ENCODE data around the gene OLFM3.

Gene OLFM3

GRCh38 chr1:101996825-101997465 lies at the start of gene OLFM3:
TSS of gene OLFM3 (minus strand) at chr1:101996926.
- peak; percentile 9 for DNase-seq

- no peak for DNase-seq
These were observed 49.0 kb upstream of the OLFM3 start for GRCh38 chr1:102045752-102046151.

GRCh38 chr1:102032534-102032933 lies 35.8 kb upstream of the OLFM3 start:
- no peak for DNase-seq

GRCh38 chr1:102019530-102019929 lies 22.8 kb upstream of the OLFM3 start:
- DNase-seq: no peak

GRCh38 chr1:102015728-102016127 lies 19.0 kb upstream of the OLFM3 start:
- no peak for DNase-seq

GRCh38 chr1:102002057-102002456 lies 5.3 kb upstream of the OLFM3 start:
- DNase-seq: no peak

GRCh38 chr1:101995984-101996745 lies 561 bp downstream of the OLFM3 start:
- no peak for DNase-seq

GRCh38 chr1:101993710-101994109 lies 3.0 kb downstream of the OLFM3 start:
- DNase-seq: no peak

GRCh38 chr1:101992821-101993575 lies 3.7 kb downstream of the OLFM3 start:
- no peak for DNase-seq

GRCh38 chr1:101980974-101981373 lies 15.8 kb downstream of the OLFM3 start:
- no peak for DNase-seq

- DNase-seq: no peak
These were observed 19.5 kb downstream of the OLFM3 start for GRCh38 chr1:101977266-101977665.

GRCh38 chr1:101976161-101976560 lies 20.6 kb downstream of the OLFM3 start:
- no peak for DNase-seq

GRCh38 chr1:101975371-101975770 lies 21.4 kb downstream of the OLFM3 start:
- no peak for DNase-seq

- DNase-seq: no peak
These were observed 22.0 kb downstream of the OLFM3 start for GRCh38 chr1:101974599-101975274.

- DNase-seq: no peak
These were observed 25.4 kb downstream of the OLFM3 start for GRCh38 chr1:101971304-101971703.

GRCh38 chr1:101967871-101968270 lies 28.9 kb downstream of the OLFM3 start:
- DNase-seq: no peak

GRCh38 chr1:101965341-101965740 lies 31.4 kb downstream of the OLFM3 start:
- DNase-seq: no peak

GRCh38 chr1:101964708-101965107 lies 32.0 kb downstream of the OLFM3 start:
- DNase-seq: no peak

- DNase-seq: no peak
These were observed 36.6 kb downstream of the OLFM3 start for GRCh38 chr1:101960142-101960541.

GRCh38 chr1:101959456-101959855 lies 37.3 kb downstream of the OLFM3 start:
- no peak for DNase-seq

GRCh38 chr1:101957771-101958170 lies 39.0 kb downstream of the OLFM3 start:
- no peak for DNase-seq

GRCh38 chr1:101953623-101954022 lies 43.1 kb downstream of the OLFM3 start:
- no peak for DNase-seq

GRCh38 chr1:101945884-101946283 lies 50.8 kb downstream of the OLFM3 start:
- DNase-seq: no peak

Data from activated CD4-positive, alpha-beta T cell treated with anti-CD3 and anti-CD28 coated beads, Interleukin-2, Interleukin-6, amounts not matched to agents 100 ng/mL and 50 ng/mL, durations not matched to agents 16 hours and 8 hours (primary cell).